CD4-positive, alpha-beta T cell treated with Interleukin-10 for 1 hour (primary cell): ENCODE results near the gene TNFRSF6B.
"Not testable (repeated sequence)": the region's sequence is repeated elsewhere in the genome, so short reads cannot be mapped to it uniquely, and the experiment has no call there.

Source experiments
- DNase-seq: peaks from one replicate; pipeline ENCODE4 v3.0.0-alpha.2; 2020

Gene TNFRSF6B, protein sequence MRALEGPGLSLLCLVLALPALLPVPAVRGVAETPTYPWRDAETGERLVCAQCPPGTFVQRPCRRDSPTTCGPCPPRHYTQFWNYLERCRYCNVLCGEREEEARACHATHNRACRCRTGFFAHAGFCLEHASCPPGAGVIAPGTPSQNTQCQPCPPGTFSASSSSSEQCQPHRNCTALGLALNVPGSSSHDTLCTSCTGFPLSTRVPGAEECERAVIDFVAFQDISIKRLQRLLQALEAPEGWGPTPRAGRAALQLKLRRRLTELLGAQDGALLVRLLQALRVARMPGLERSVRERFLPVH

DNA sequence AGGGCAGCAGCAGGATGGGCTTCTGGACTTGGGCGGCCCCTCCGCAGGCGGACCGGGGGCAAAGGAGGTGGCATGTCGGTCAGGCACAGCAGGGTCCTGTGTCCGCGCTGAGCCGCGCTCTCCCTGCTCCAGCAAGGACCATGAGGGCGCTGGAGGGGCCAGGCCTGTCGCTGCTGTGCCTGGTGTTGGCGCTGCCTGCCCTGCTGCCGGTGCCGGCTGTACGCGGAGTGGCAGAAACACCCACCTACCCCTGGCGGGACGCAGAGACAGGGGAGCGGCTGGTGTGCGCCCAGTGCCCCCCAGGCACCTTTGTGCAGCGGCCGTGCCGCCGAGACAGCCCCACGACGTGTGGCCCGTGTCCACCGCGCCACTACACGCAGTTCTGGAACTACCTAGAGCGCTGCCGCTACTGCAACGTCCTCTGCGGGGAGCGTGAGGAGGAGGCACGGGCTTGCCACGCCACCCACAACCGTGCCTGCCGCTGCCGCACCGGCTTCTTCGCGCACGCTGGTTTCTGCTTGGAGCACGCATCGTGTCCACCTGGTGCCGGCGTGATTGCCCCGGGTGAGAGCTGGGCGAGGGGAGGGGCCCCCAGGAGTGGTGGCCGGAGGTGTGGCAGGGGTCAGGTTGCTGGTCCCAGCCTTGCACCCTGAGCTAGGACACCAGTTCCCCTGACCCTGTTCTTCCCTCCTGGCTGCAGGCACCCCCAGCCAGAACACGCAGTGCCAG, at the start of gene TNFRSF6B:
Gene TNFRSF6B (plus strand): TSS at position 25 of the 729 bp plus-strand sequence. CDS start 116 bp downstream, at position 141.
- no peak for DNase-seq

DNA sequence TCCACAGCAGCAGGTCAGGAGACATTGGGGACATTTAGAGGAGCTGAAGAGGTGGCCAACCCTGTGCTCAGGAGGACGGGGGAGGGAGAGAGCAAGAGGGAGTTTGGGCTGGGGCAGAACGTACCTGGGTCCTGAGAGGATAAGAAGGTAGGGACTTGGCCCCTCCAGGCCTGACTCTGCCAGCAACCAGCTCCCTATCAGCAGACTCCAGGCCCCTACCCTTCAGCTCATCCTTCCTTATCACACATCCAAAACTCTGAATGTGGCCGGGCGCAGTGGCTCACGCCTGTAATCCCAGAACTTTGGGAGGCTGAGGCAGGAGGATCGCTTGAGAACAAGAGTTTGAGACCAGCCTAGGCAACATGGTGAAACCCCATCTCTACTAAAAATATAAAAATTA, 48.3 kb upstream of the TNFRSF6B start:
- no peak for DNase-seq

DNA sequence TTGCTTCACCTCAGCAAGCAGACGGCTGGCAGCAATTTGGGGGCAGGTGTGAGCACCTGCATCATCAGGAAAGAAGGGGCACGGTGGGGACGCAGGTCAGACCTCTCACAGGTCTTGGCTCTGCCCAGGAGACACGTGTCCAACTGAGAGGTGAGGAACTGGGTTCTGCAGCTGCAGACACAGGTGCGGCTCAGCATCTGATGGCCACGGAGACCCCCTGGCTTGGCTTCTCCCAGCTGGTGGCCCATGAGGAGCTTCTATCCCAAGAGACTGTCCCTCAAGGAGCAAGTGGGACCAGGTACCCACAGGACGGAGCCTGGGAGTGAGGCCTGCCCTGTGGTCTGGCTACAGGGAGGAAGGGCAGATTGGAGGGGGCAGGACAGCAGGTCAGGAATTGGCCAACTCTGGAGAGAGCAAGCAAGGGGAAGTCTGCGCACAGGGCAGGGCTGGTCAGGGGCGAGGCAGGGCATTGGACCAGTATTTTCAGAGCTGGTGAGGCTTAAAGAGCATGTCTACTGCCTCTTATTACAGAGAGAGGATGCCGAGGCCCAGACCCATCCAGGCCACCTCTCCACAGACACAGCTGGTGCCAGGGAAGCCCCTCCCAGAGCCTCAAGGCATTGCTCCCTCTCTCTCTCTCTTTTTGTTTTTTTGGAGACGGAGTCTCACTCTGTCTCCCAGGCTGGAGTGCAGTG, 47.4 kb upstream of the TNFRSF6B start:
- no peak for DNase-seq

DNA sequence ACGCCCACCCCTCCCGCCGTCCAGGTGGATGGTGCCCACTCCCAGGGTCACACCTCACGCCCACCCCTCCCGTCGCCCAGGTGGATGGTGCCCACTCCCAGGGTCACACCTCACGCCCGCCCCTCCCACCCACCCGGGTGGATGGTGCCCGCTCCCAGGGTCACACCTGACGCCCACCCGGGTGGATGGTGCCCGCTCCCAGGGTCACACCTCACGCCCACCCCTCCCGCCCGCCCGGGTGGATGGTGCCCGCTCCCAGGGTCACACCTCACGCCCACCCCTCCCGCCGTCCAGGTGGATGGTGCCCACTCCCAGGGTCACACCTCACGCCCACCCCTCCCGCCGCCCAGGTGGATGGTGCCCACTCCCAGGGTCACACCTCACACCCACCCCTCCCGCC, 46.0 kb upstream of the TNFRSF6B start:
- DNase-seq, result not testable (repeated sequence)

DNA sequence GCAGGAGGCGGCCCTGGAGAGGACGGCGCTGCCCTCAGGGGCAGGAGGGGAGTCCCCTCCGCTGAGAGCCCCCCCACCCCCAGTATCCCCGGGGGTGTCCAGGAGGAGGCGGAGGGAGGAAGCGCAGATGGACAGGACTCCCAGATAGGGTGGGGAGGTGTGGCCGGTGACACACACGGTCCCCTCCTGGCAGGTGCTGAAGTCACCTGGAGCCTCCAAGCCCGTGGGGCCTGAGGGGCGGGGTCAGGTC, 44.6 kb upstream of the TNFRSF6B start:
- DNase-seq, result peak; percentile 50

DNA sequence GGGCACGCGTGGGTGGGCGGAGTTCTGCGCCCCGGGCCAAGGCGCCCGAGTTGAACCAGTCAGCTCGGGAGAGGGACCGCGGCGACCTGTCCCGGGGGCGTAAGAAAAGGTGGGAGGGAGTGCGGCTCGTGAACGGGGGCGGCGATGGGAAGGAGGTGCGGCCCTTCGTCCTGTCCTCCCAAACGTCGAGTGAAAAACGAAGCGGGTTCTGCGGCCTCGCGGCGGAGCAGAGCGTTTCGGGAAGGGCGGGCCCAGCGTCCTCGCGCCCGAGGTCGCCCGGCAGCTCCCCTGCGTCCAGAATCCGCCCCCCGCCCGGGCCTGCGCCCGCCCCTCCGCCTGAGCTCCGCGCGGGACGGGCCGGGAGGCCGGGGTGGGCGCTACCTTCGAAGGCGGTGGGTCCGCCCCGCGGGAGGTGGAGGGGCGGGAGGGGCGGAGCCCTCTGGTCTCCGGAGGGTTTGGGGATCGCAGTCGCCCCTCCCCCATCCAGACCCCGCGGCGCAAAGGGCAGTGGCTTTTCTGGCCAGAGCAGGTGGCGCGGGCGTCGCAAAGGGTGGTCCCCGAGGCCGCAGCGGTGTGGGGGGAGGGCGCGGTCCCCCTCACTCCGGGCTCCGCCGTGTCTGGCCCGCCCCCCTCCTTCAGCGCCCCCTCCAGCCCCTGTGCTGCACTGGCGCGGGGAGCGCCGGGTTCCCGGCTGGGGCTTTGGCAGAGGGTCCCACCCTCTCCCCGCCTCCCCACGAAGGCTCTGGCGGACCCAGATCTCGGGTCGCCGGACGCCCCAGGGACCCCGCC, 44.1 kb upstream of the TNFRSF6B start:
- DNase-seq, result peak; percentile 54

DNA sequence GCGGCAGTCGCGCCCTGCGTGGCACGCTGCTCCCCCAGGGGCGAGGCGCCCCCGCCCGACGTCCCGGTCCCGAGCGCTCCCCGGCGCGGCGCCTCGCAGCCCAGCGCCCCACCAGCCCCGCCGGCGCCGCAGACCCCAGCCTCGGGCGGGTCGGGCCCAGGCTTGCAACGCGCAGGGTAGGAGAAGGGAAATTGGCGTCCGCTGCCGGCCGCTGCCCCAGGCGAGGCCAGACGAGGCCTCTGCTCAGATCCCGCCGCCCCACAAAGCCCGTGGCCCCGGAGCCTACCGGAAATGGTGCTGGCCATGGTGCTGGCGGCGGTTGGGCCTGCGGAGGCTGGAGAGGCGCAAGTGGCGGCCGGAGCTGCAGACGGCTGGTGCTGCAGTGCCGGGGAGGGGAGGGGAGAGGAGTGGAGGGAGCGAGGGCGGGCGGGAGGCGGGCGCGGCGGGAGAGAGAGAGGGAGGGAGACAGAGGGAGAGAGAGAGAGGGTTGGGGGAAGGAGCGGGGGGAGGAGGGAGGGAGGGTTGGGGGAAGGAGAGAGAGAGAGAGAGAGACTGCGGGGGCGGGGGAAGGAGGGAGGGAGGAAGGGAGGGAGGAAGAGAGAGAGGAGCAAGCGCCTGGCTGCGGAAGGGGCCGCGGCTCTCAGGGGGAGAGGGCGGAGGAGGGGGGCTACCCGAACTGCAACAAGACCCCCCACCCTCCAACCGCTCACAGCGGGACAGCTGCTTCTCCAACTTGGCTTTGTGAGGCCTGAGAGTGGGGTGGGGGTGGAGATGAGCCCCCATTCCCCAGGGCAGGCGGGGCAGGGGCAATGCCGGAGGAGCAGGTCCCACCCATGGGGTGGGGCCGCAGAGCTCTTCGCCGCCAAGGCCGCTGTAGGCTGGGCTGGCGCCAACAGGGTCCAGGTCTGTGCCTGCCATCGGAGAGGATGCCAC, 43.1 kb upstream of the TNFRSF6B start, which contains the start of gene STMN3:
Gene STMN3 (minus strand): TSS at position 384 of the 933 bp plus-strand sequence. CDS start 79 bp downstream, at position 305.
- peak; percentile 76 for DNase-seq

DNA sequence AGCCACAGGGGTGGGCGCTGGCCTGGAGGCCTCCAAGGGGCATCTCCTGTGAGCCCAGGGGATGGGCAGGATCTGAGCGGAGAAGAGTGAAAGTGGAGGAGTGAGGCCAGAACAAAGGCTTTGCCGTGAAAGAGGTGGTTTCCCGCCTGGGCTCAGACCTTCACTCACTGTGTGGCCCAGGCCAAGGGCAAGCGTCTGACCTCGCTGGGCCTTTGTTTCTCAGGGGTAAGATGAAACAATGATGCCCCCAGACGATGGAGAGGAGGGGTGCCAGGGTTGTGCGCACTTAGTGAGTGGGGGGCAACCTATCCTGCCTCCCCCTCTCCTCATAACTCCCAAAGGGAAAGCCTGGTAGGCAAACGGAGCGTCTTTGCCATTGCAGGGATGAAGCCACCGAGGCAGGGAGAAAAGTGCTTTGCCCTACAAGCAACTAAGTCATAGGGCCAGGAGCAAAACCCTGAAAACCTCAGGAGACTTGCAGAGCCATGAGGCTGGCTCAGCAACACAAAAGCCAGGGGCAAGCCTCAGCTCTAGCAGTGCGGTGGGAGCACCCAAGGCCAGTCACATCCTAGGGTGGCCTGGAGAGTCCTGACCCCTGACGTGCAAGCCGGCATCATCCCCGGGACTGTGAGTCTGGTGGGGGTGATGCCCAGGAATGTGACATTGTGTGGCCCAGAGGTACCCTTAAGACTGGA, 42.3 kb upstream of the TNFRSF6B start:
- DNase-seq, result no peak

DNA sequence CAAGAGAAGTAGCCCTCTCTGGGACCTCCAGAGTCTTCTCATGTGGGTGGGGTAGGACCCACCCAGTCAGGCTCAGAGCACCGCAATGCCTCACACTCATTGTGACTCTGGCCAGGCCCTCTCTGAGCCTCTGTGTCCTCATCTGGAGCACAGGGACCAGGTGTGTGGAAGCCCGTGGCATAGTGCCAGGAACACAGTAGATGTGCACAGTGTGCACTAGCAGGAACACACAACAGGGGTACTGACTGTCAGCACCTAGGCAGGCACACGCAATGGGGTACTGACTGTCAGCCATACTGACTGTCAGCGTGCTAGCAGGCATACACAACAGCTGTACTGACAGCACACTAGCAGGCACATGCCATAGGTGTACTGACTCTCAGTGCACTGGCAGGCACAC, 41.2 kb upstream of the TNFRSF6B start:
- DNase-seq, result no peak

DNA sequence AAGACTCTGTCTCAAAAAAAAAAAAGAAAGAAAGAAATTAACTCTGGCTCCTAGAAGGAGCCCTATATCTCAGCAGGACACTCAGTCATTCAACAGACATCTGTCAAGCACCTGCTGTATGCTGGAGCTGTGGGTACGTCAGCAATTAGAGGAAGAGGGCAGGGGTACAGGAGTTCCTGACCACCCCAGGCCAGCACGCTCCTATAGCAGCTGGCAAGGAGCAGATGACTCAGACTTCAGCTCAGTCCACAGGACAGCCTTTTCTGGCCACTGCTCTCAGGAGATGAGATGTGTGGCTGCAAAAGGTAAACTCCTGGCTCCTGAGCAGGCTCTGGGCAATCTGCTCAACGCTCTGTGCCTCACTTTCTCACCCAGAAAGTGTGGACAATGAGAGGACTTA, 40.0 kb upstream of the TNFRSF6B start:
- no peak for DNase-seq

DNA sequence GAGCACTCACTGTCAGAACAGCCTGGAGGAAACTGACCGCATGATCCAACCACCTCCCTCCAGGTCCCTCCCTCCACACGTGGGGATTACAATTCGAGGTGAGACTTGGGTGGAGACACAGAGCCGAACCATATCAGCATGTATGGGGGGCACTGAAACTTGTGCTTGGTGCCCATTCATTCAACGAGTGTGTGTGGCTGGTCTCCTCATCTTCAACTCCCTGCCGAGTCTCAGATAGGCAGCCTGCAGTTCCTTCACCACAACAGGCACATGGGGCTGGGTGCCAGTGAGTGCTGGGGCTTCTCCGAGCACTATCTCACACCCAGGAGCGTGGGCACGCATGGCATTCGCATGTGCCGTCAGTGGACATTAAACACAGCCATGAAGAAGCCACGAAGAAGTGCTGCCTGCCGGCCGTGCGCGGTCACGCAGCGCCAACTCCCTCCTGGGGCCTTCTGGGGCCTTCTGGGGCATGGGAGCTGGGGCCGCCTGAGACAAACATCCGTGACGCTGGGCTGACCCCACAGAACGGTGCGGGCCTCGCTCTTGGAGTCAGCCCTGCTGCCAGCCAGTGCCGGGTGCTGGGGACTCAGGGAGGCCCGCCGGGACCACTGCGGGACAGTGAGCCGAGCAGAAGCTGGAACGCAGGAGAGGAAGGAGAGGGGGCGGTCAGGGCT, 39.1 kb upstream of the TNFRSF6B start:
- DNase-seq, result no peak

DNA sequence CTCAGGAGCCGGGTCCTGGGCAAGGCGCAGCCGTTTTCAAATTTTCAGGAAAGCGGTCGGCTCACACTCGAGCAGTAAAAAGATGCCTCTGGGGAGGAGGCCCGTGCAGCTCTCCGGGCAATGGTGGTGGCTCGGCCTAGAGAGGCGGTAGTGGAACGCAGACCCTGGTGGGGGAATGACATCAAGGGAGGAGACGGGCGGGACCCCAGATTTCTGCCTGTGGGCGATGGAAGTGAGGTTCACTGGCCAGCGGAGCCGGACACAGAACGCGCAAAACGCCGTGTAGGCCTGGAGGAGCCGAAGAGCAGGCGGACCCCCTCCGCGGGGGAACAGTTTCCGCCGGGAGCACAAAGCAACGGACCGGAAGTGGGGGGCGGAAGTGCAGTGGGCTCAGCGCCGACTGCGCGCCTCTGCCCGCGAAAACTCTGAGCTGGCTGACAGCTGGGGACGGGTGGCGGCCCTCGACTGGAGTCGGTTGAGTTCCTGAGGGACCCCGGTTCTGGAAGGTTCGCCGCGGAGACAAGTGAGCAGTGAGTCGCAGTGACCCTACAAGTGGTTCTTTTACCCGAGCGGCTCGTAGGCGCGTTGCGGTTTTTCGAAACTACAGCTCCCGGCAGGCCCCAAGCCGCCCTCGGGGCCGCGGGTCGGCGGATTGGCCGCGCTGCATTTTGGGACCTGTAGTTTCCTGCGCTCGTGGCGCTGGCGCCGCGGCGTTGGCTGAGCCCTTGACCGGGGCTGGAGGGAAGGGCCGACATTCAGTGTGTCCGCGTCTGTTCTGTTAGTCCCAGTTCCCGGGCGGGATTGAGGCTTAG, 38.3 kb upstream of the TNFRSF6B start, which contains the start of gene RTEL1:
Gene RTEL1 (plus strand): TSS at position 376 of the 812 bp plus-strand sequence. CDS start 1,091 bp downstream, outside the sequence.
- DNase-seq, result peak; percentile 91

DNA sequence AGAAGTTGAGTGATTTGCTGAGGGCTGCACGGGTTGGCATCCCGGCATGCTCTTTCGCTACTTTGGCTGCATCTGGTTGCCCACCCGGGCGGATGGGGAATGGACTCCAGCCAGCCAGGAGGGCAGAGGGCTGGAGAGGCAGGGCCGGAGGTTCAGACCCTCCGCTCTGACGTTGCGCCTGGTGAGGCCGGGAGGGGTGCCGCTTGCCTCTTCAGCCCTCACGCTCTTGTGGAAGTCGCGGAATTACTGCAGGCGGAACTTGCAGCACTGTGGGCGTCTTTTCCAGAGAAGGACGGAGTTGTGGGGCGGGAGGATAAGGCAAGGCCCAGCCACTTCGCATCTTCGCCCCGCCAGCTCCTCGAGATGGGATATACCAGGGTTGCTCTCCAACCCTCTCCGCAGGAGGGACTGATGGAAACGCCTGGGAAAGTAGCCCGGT, 37.7 kb upstream of the TNFRSF6B start:
- DNase-seq, result no peak

DNA sequence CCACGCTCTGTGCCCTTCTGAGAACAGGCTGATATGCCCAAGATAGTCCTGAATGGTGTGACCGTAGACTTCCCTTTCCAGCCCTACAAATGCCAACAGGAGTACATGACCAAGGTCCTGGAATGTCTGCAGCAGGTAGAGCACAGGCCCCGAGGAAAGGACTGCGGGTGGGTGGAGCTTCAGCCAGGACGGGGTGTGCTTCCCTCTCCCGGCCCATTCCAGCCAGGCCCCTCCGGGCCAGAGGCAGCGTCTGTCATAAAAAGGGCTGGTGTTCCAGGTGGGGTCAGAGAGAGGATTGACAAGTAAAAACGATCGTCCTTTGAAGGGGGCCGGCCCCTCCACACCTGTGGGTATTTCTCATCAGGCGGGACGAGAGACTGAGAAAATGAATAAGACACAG, 37.1 kb upstream of the TNFRSF6B start:
- no peak for DNase-seq

DNA sequence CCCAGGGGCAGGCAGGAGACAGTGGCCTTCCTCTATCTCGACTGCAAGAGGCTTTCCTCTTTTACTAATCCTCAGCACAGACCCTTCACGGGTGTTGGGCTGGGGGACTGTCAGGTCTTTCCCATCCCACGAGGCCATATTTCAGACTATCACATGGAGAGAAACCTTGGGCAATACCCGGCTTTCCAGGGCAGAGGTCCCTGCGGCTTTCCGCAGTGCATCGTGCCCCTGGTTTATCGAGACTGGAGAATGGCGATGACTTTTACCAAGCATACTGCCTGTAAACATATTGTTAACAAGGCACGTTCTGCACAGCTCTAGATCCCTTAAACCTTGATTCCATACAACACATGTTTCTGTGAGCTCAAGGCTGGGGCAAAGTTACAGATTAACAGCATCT, 36.3 kb upstream of the TNFRSF6B start:
- not testable (repeated sequence) for DNase-seq

DNA sequence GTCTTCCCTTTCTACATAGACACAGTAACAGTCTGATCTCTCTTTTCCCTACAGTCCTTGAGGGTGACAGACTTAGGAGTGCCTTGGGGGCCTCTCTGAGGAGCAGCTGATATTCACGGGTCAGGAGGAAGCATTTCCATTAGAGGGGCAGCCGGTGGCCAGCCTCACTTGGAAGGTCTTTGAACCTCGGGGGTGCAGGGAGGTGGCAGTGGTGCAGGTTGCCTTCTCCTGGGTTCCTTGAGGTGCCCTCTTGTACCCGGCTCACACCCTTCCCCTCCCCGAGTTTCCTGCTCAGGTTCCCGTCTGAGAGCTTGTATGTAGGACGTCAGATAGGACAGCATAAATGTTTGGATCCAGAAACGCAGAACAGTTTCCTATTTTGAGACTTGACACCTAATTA, 35.8 kb upstream of the TNFRSF6B start:
- DNase-seq, result no peak

DNA sequence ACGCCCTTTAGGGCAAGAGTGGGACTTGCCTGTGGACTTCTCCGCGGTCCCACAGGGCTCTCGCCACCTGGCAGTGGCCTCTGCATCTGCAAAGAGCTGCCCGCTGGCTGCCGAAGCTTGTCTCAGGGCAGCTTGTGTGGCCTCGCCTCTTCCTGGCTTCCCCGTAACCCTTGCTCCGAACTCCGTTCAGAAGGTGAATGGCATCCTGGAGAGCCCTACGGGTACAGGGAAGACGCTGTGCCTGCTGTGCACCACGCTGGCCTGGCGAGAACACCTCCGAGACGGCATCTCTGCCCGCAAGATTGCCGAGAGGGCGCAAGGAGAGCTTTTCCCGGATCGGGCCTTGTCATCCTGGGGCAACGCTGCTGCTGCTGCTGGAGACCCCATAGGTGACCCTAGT, 35.3 kb upstream of the TNFRSF6B start:
- DNase-seq, result no peak

DNA sequence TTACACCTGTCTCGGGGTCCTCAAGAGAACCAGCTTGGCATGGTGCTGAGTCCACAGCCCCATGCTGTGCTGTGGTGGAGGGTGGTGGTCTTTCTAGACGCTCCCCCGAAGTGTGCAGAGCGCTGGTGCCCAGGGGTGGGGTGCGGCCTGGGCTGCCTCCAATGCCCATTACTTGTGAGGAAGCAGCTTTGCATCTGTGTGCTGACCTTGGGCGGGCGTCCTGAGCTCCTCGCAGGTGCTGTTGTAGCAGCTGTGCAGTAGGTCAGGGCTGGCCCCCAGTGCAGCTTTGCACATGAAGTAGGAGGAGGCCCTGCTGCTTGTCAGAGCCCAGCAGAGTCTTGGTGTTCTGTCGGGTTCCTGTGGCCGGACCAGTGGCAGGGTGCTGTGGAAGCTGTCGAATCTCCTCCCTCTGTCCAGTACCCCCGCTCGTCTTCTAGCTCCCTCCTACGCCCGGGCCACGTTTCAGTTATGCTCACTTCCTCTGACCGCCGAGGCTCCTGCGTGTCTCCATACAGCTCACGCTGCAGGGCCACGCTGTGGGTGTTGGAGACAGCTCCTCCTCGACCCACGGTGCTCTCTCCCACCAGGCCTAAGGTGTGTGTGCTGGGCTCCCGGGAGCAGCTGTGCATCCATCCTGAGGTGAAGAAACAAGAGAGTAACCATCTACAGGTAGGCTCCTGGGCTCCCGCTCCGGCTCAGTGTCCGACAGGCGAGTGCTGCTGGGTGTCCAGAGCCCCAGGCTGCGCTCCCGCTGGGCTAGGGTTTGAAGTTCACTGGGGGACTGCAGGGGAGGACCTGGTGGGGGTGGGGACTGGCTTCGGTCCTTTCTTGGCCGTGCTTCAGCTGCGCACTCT, 34.3 kb upstream of the TNFRSF6B start:
- no peak for DNase-seq

DNA sequence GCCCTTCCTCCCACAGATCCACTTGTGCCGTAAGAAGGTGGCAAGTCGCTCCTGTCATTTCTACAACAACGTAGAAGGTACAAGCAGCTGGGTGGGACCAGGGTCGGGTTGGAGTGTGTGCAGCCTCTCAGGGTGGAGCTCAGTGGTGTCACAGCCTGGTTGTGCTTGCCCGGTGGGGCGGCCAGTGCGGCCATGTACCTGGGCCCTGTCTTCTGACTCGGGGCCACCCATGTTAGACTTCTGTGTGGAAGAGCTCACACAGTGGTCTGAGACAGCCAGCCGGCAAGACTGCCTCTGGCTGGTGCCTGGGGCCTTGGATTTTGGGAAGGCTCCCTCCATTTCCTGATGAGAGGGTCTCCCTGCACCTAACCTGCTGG, 33.7 kb upstream of the TNFRSF6B start:
- no peak for DNase-seq
